WTC11 (cell line): ENCODE results near the gene GRAMD4. TPM values are rescaled to one million over a fixed set of nuclear protein-coding genes. Genes with fewer than 3 reads are reported as not detected.
A peak's percentile ranks its signal among the peaks of the same experiment; 100 is the strongest.

Experiments used
- ATAC-seq: fragments of 200-7000 bp; cut with Tn5 transposase; 2 replicates; pipeline ENCODE4 v1.10.0; 2021; ENCODE audit warnings: mild to moderate bottlenecking, moderate library complexity
- CTCF ChIA-PET: fragments of 300-600 bp; sonication (Branson Sonifier 250); formaldehyde crosslinking; loops from one replicate; lab custom pipeline; 2021; ENCODE audit warnings: antibody characterized with exemption; lab: Charles Lee
- POLR2A ChIA-PET: fragments of 350-600 bp; sonication (Branson Sonifier 250); formaldehyde crosslinking; loops from one replicate; lab custom pipeline; 2021; ENCODE audit warnings: antibody characterized with exemption; lab: Charles Lee
- DNase-seq: peaks from one replicate; pipeline ENCODE4 v3.0.0; 2021; ENCODE audit warnings: low spot score
- H3K27ac Mint-ChIP-seq: 2 replicates; pipeline ENCODE4 v1.8.0; 2021; ENCODE audit warnings: mixed read lengths
- H3K27me3 Mint-ChIP-seq: 2 replicates; pipeline ENCODE4 v1.8.0; 2021; ENCODE audit warnings: low read depth, mild to moderate bottlenecking, moderate library complexity, mixed read lengths
- H3K36me3 Mint-ChIP-seq: 2 replicates; pipeline ENCODE4 v1.8.0; 2021; ENCODE audit warnings: mixed read lengths
- H3K4me1 Mint-ChIP-seq: 2 replicates; pipeline ENCODE4 v1.8.0; 2022; ENCODE audit warnings: mixed read lengths
- H3K4me3 Mint-ChIP-seq: 2 replicates; pipeline ENCODE4 v1.8.0; 2021; ENCODE audit warnings: mild to moderate bottlenecking, moderate library complexity, mixed read lengths
- H3K9me3 Mint-ChIP-seq: 2 replicates; pipeline ENCODE4 v1.8.0; 2021; ENCODE audit warnings: mixed read lengths
- ATF1 ChIP-seq: sonication (generic); formaldehyde crosslinking; IDR thresholded peaks from 2 replicates; pipeline ENCODE4 v1.8.1; 2023; ENCODE audit warnings: mild to moderate bottlenecking, moderate library complexity, missing genetic modification reagents
- CREB1 ChIP-seq: sonication (generic); formaldehyde crosslinking; IDR thresholded peaks from 2 replicates; pipeline ENCODE4 v1.8.0; 2023; ENCODE audit warnings: mild to moderate bottlenecking, missing genetic modification reagents
- FOXP1 ChIP-seq: sonication (generic); formaldehyde crosslinking; IDR thresholded peaks from 2 replicates; pipeline ENCODE4 v1.8.0; 2022; ENCODE audit warnings: missing genetic modification reagents, mild to moderate bottlenecking, moderate library complexity, borderline replicate concordance
- KAT7 ChIP-seq: sonication (generic); formaldehyde crosslinking; IDR thresholded peaks from 2 replicates; pipeline ENCODE4 v1.8.1; 2023; ENCODE audit warnings: missing genetic modification reagents, mild to moderate bottlenecking, borderline replicate concordance
- MXD4 ChIP-seq: fragments of 250-450 bp; sonication (Bioruptor Pico); IDR thresholded peaks from 2 replicates; pipeline ENCODE4 v1.8.0; 2021; ENCODE audit warnings: mild to moderate bottlenecking, moderate library complexity, borderline replicate concordance
- MYBL2 ChIP-seq: sonication (generic); formaldehyde crosslinking; IDR thresholded peaks from 2 replicates; pipeline ENCODE4 v1.8.1; 2023; ENCODE audit warnings: mild to moderate bottlenecking, moderate library complexity, missing genetic modification reagents
- NR3C1 ChIP-seq: sonication (generic); formaldehyde crosslinking; conservative IDR thresholded peaks from 2 replicates; pipeline ENCODE4 v1.8.1; 2023; ENCODE audit warnings: low read depth, mild to moderate bottlenecking, missing genetic modification reagents
- OVOL2 ChIP-seq: fragments of 250-450 bp; sonication (Bioruptor Pico); IDR thresholded peaks from 2 replicates; pipeline ENCODE4 v1.9.0; 2021; ENCODE audit warnings: mild to moderate bottlenecking, borderline replicate concordance
- RORB ChIP-seq: fragments of 250-450 bp; sonication (Bioruptor Pico); IDR thresholded peaks from 2 replicates; pipeline ENCODE4 v1.9.0; 2021; ENCODE audit warnings: mild to moderate bottlenecking
- SMAD3 ChIP-seq: sonication (generic); formaldehyde crosslinking; IDR thresholded peaks from 2 replicates; pipeline ENCODE4 v1.8.0; 2022; ENCODE audit warnings: missing genetic modification reagents, mild to moderate bottlenecking, borderline replicate concordance
- TEAD1 ChIP-seq: sonication (generic); formaldehyde crosslinking; IDR thresholded peaks from 2 replicates; pipeline ENCODE4 v1.8.0; 2022; ENCODE audit warnings: mild to moderate bottlenecking, missing genetic modification reagents
- ZNF121 ChIP-seq: sonication (generic); formaldehyde crosslinking; IDR thresholded peaks from 2 replicates; pipeline ENCODE4 v1.8.0; 2023; ENCODE audit warnings: missing genetic modification reagents
- ZNF396 ChIP-seq: fragments of 250-450 bp; sonication (Bioruptor Pico); IDR thresholded peaks from 2 replicates; pipeline ENCODE4 v1.8.0; 2021; ENCODE audit warnings: mild to moderate bottlenecking, moderate library complexity, borderline replicate concordance
- total RNA-seq: library from RNA; stranded (reverse); gene quantifications from 3 replicates; pipeline ENCODE4 v1.2.3, GENCODE V29; 2021
- TF ChIP-seq, protein P1 (sequence below): sonication (generic); formaldehyde crosslinking; IDR thresholded peaks from 2 replicates; pipeline ENCODE4 v1.8.0; 2022; ENCODE audit warnings: mild to moderate bottlenecking, missing genetic modification reagents
- TF ChIP-seq, protein P2 (sequence below): sonication (generic); formaldehyde crosslinking; IDR thresholded peaks from 2 replicates; pipeline ENCODE4 v1.8.1; 2023; ENCODE audit warnings: mild to moderate bottlenecking, missing genetic modification reagents, borderline replicate concordance

The GRAMD4 gene
- total RNA-seq, 1 experiment from 2014 or later = 41.0 TPM

DNA sequence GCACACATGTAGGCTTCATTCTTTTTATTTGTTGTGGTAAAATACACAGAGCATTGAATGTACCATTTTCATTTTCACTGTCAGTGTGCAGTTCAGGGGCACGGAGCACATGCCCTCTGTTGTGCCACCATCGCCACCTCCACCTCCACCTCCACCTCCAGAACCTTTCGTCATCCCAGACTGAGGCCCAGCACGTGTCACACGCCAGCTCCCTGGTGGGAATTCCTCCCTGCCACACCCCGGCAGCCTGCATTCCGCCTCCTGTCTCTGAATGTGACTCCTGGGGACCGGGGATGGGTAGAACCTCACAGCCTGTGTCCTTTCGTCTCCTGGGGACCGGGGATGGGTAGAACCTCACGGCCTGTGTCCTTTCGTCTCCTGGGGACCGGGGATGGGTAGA lies 10.9 kb downstream of the GRAMD4 start:
- POLR2A ChIA-PET = no interaction called here
- CTCF ChIA-PET = interaction anchor here (1.3 kb wide), 2 partner anchors 68 to 263 kb away, joined by 3 to 6 read pairs; no protein-coding TSS in a partner anchor
- TF ChIP-seq CREB1 (CRISPR knock-in tag) (no peak), TEAD1 (CRISPR knock-in tag) (no peak), KAT7 (CRISPR knock-in tag) (no peak), FOXP1 (CRISPR knock-in tag) (no peak), NR3C1 (CRISPR knock-in tag) (no peak), MXD4 (no peak), SMAD3 (CRISPR knock-in tag) (no peak), MYBL2 (CRISPR knock-in tag) (no peak), RORB (CRISPR knock-in tag) (no peak)
- TF ChIP-seq, protein P1, sequence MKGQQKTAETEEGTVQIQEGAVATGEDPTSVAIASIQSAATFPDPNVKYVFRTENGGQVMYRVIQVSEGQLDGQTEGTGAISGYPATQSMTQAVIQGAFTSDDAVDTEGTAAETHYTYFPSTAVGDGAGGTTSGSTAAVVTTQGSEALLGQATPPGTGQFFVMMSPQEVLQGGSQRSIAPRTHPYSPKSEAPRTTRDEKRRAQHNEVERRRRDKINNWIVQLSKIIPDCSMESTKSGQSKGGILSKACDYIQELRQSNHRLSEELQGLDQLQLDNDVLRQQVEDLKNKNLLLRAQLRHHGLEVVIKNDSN (CRISPR knock-in tag) = no peak
- TF ChIP-seq, protein P2, sequence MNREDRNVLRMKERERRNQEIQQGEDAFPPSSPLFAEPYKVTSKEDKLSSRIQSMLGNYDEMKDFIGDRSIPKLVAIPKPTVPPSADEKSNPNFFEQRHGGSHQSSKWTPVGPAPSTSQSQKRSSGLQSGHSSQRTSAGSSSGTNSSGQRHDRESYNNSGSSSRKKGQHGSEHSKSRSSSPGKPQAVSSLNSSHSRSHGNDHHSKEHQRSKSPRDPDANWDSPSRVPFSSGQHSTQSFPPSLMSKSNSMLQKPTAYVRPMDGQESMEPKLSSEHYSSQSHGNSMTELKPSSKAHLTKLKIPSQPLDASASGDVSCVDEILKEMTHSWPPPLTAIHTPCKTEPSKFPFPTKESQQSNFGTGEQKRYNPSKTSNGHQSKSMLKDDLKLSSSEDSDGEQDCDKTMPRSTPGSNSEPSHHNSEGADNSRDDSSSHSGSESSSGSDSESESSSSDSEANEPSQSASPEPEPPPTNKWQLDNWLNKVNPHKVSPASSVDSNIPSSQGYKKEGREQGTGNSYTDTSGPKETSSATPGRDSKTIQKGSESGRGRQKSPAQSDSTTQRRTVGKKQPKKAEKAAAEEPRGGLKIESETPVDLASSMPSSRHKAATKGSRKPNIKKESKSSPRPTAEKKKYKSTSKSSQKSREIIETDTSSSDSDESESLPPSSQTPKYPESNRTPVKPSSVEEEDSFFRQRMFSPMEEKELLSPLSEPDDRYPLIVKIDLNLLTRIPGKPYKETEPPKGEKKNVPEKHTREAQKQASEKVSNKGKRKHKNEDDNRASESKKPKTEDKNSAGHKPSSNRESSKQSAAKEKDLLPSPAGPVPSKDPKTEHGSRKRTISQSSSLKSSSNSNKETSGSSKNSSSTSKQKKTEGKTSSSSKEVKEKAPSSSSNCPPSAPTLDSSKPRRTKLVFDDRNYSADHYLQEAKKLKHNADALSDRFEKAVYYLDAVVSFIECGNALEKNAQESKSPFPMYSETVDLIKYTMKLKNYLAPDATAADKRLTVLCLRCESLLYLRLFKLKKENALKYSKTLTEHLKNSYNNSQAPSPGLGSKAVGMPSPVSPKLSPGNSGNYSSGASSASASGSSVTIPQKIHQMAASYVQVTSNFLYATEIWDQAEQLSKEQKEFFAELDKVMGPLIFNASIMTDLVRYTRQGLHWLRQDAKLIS (CRISPR knock-in tag) = no peak
- DNase-seq = no peak
- no peak for ATAC-seq
- Mint-ChIP-seq H3K27me3 (no peaks in the 10 kb centered on the region), H3K36me3 (no peaks in the 10 kb centered on the region), H3K4me1 (peaks cover 22% of the 10 kb centered on the region), H3K4me3 (no peak overlapping the region), H3K9me3 (no peaks in the 10 kb centered on the region), H3K27ac (0 out of 2 replicates have a peak overlapping the region, but pooled peaks have one; percentile 49)

DNA sequence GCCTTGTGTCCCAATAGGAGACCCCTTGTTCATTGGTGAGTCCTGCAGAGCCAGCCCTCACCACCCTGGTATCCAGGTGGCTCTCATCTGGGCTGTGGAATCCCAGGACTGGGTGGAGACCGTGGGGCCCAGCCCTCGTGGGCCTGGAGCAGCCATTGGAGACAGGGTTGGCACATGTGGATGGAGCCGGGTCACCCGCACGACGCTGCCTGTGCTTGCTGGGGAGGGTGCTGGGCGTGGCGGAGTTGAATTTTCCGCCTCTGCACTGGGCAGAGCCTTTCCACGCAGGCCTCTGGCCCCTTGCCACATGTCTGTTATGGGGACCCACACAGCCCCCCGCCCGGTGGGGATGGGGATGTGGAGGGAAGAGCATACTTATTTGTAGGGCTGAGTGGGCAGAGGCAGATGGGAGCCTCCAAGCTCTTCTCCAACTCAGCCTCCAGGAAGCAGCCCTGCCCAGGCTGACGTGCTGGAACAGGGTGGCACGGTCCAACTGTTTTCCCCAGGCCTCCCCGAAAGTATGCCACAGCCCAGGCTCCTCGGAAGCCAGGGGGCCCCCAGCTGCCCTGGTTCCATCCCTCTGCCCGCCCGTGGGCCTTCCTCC lies 12.6 kb downstream of the GRAMD4 start:
- no peaks in the 10 kb centered on the region for H3K27me3 Mint-ChIP-seq
- no peaks in the 10 kb centered on the region for H3K36me3 Mint-ChIP-seq
- CTCF ChIA-PET = no interaction called here
- ATAC-seq (no peak), DNase-seq (no peak)
- TF ChIP-seq CREB1 (CRISPR knock-in tag) (no peak), ZNF396 (CRISPR knock-in tag) (no peak)
- H3K27ac Mint-ChIP-seq = no peak overlapping the region
- peaks cover 15% of the 10 kb centered on the region for H3K4me1 Mint-ChIP-seq
- no peaks in the 10 kb centered on the region for H3K9me3 Mint-ChIP-seq
- H3K4me3 Mint-ChIP-seq = no peak overlapping the region
- POLR2A ChIA-PET = interaction anchor here (0.6 kb wide), 1 partner anchor 9 kb away, joined by 3 read pairs; no protein-coding TSS in a partner anchor

- no peak for ATAC-seq
- Mint-ChIP-seq H3K9me3 (no peaks in the 10 kb centered on the region), H3K27ac (no peak overlapping the region)
- TF ChIP-seq ZNF121 = no peak
- TF ChIP-seq OVOL2 (CRISPR knock-in tag) = no peak
- TF ChIP-seq, protein P2 (CRISPR knock-in tag) = no peak
- no peak for TF ChIP-seq ATF1 (CRISPR knock-in tag)
- TF ChIP-seq, all 79 proteins: peak for 0
- Mint-ChIP-seq H3K4me1 (peaks cover 11% of the 10 kb centered on the region), H3K4me3 (no peak overlapping the region), H3K36me3 (no peaks in the 10 kb centered on the region), H3K27me3 (no peaks in the 10 kb centered on the region)
- ChIA-PET POLR2A (interaction anchor here (0.6 kb wide), 1 partner anchor 10 kb away, joined by 3 read pairs; no protein-coding TSS in a partner anchor), CTCF (no interaction called here)
- no peak for DNase-seq
Measured at GRCh38 chr22:46633334-46633890, 13.2 kb downstream of the GRAMD4 start.
